Effector memory CD8-positive, alpha-beta T cell (primary cell): ENCODE results near the gene VDR.
A peak's percentile ranks its signal among the peaks of the same experiment; 100 is the strongest.

Experiments used
- ATAC-seq: fragments of 150-1000 bp; cut with Tn5 transposase; replicated peaks from 2 replicates; pipeline ENCODE4 v1.10.0; 2021; ENCODE audit warnings: mild to moderate bottlenecking, moderate library complexity
- DNase-seq, 3 experiments: peaks; one replicate each; pipeline ENCODE4 v3.0.0; 2021
- H3K27ac Mint-ChIP-seq, 2 donors: one replicate each; pipeline ENCODE4 v1.8.0; 2022; ENCODE audit warnings: mild to moderate bottlenecking in 2 of 2, mixed read lengths in 2 of 2, moderate library complexity in 2 of 2
- H3K27me3 Mint-ChIP-seq, 2 donors: one replicate each; pipeline ENCODE4 v1.8.0; 2022; ENCODE audit warnings: mixed read lengths in 2 of 2
- H3K36me3 Mint-ChIP-seq: one replicate; pipeline ENCODE4 v1.8.0; 2022; ENCODE audit warnings: mild to moderate bottlenecking, moderate library complexity, mixed read lengths; ENCODE audit not compliant: insufficient read depth
- H3K4me1 Mint-ChIP-seq, 2 donors: one replicate each; pipeline ENCODE4 v1.8.0; 2022; ENCODE audit warnings: low read depth in 2 of 2, mixed read lengths in 2 of 2
- H3K4me3 Mint-ChIP-seq, 2 donors: one replicate each; pipeline ENCODE4 v1.8.0; 2022; ENCODE audit warnings: mild to moderate bottlenecking in 2 of 2, mixed read lengths in 2 of 2, moderate library complexity in 2 of 2
- H3K9me3 Mint-ChIP-seq, 2 donors: one replicate each; pipeline ENCODE4 v1.8.0; 2022; ENCODE audit warnings: mixed read lengths in 2 of 2

The VDR gene

GRCh38 chr12:47795814-47796411 lies 108.9 kb downstream of the VDR start:
- ATAC-seq = no peak

GRCh38 chr12:47795121-47795813 lies 109.5 kb downstream of the VDR start:
- no peak for ATAC-seq
- H3K27me3 Mint-ChIP-seq = no peaks in the 10 kb centered on the region
- peak overlapping the region in 1 of 2 donors; percentile 46 for H3K27ac Mint-ChIP-seq
- H3K4me1 Mint-ChIP-seq = peaks cover 9 to 12% of the 10 kb centered on the region in 2 donors
- DNase-seq = no peak
- H3K9me3 Mint-ChIP-seq = no peaks in the 10 kb centered on the region
- no peak overlapping the region for H3K4me3 Mint-ChIP-seq
- peaks cover 60% of the 10 kb centered on the region for H3K36me3 Mint-ChIP-seq

More at GRCh38 chr12:47795814-47796411, 108.9 kb downstream of the VDR start:
- DNase-seq = no peak
- Mint-ChIP-seq H3K36me3 (peaks cover 56% of the 10 kb centered on the region), H3K4me1 (peaks cover 14 to 15% of the 10 kb centered on the region in 2 donors), H3K9me3 (no peaks in the 10 kb centered on the region), H3K27me3 (no peaks in the 10 kb centered on the region), H3K4me3 (no peak overlapping the region), H3K27ac (no peak overlapping the region)

- DNase-seq (no peak), ATAC-seq (no peak)
- no peaks in the 10 kb centered on the region for H3K27me3 Mint-ChIP-seq
- H3K36me3 Mint-ChIP-seq = peaks cover 60% of the 10 kb centered on the region
- no peaks in the 10 kb centered on the region for H3K9me3 Mint-ChIP-seq
- H3K27ac Mint-ChIP-seq = no peak overlapping the region
- H3K4me1 Mint-ChIP-seq = peaks cover 9% of the 10 kb centered on the region in 2 donors
- H3K4me3 Mint-ChIP-seq = no peak overlapping the region
Measured at GRCh38 chr12:47794679-47795078, 110.1 kb downstream of the VDR start.

- no peak for DNase-seq
- no peak for ATAC-seq
- Mint-ChIP-seq H3K4me1 (peaks cover 4 to 6% of the 10 kb centered on the region in 2 donors), H3K27ac (peak overlapping the region; percentile 26 to 52), H3K36me3 (peaks cover 65% of the 10 kb centered on the region), H3K9me3 (no peaks in the 10 kb centered on the region), H3K27me3 (no peaks in the 10 kb centered on the region), H3K4me3 (no peak overlapping the region)
Measured at GRCh38 chr12:47793015-47793681, 111.6 kb downstream of the VDR start.

DNA sequence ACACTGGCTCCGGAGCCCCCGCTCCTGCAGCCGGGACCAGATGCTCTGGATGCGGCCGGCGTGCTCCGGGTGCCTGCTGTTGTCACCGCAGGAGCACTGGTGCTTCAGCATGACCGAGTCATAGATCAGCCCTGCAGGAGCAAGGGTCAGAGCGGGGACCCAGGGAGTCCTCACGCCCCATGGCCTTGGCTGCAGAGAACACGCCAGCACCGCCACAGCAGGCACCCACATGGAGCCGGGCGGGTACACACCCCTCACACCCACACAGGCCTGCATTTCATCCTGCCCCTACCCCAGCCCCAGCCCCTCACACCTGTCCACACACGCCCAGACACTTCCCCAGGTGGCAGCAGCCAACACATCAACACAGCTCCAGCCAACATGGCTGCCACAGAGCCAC lies 112.9 kb downstream of the VDR start:
- peaks cover 61% of the 10 kb centered on the region for H3K36me3 Mint-ChIP-seq
- ATAC-seq = no peak
- no peak overlapping the region for H3K4me3 Mint-ChIP-seq
- H3K4me1 Mint-ChIP-seq = no peaks in the 10 kb centered on the region
- DNase-seq = no peak
- no peaks in the 10 kb centered on the region for H3K27me3 Mint-ChIP-seq
- H3K27ac Mint-ChIP-seq = peak overlapping the region in 1 of 2 donors; percentile 83
- no peaks in the 10 kb centered on the region for H3K9me3 Mint-ChIP-seq
